Ureter (tissue), 1 donor: ENCODE results near the gene MARCHF10. TPM values are rescaled to one million over a fixed set of nuclear protein-coding genes. Genes with fewer than 3 reads are reported as not detected.
"Not testable (repeated sequence)": the region's sequence is repeated elsewhere in the genome, so short reads cannot be mapped to it uniquely, and the experiment has no call there.

Experiments used
- DNase-seq: peaks from one replicate; pipeline ENCODE4 v3.0.0-alpha.2; 2020; ENCODE audit warnings: low spot score
- total RNA-seq: library from RNA; stranded (reverse); gene quantifications from one replicate; pipeline ENCODE4 v1.2.4, GENCODE V29; 2023
- donor health status: DM: yes; HTN: yes; CAD: no.

MARCHF10 gene
- total RNA-seq, 1 donor from 2014 or later = 0.60 TPM

DNA sequence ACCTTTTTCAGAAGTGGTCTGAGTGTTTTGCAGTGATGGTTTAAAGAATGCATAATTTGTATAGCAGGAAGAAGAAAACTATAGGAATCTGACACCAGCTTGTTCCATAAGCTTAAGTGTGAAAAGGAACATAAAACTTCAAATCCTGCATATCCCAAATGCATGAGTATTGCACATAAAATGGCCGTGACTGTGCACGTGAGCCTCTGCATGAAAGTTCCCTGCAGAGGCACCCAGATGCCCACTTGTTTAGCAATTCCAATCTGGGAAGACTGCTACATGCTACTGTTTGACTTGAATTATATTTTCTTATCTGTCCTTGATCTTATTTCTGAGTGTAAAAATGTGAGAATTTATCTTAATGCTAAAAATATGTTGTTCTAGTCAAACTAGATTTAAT, 21.5 kb downstream of the MARCHF10 start:
- peak; percentile 12 for DNase-seq

DNA sequence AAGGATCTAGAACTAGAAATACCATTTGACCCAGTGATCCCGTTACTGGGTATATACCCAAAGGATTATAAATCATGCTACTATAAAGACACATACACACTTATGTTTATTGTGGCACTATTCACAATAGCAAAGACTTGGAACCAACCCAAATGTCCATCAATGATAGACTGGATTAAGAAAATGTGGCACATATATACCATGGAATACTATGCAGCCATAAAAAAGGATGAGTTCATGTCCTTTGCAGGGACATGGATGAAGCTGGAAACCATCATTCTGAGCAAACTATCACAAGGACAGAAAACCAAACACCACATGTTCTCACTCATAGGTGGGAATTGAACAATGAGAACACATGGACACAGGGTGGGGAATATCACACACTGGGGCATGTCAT, 22.1 kb downstream of the MARCHF10 start:
- DNase-seq = not testable (repeated sequence)

- no peak for DNase-seq
Observed at GRCh38 chr17:62782730-62783270, 25.3 kb downstream of the MARCHF10 start.

GRCh38 chr17:62781831-62782251, 26.3 kb downstream of the MARCHF10 start:
- no peak for DNase-seq

GRCh38 chr17:62781356-62781755, 26.8 kb downstream of the MARCHF10 start:
- DNase-seq = peak; percentile 19

DNA sequence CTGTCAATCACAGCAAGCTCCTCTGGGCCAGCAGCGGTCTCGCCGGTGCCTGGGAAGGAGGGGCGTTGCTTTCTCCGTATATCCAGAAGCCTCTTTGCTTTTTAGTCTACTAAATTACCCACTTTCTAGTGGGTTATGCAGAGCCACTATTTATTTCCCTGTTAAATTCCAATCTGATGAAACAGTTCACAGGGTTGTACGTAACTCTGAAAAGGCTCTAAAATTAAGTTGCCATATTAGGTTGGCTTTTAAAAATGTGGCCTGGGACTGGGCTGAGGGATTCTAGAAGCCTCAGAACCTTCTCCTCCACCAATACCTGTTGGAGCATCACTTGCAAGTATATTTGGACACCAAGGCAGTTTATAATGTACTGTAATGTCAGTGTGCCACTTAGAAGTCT, 27.2 kb downstream of the MARCHF10 start:
- DNase-seq = peak; percentile 17

DNA sequence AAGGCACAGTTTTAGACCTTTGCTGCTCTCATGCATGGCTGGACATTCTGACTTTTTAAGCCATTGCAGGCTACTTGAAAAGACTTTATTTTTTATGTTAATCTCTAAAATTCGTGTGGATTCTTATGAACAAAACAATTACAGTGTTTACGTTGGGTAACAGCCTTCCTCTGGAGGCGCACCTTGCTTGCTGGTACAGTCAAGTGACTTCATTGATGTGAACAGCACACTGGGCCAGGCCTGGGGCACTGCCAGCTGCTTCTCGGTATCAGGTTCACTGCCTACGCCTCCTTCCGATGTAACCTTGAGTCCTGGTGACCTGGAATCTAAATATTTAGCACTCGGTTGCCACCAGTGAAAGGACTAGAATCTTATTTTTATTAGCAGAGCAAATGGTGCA, 27.8 kb downstream of the MARCHF10 start:
- DNase-seq = peak; percentile 40

- DNase-seq = peak; percentile 56
Observed at GRCh38 chr17:62778990-62779681, 29.0 kb downstream of the MARCHF10 start.

GRCh38 chr17:62775876-62776275, 32.2 kb downstream of the MARCHF10 start:
- peak; percentile 4 for DNase-seq

DNA sequence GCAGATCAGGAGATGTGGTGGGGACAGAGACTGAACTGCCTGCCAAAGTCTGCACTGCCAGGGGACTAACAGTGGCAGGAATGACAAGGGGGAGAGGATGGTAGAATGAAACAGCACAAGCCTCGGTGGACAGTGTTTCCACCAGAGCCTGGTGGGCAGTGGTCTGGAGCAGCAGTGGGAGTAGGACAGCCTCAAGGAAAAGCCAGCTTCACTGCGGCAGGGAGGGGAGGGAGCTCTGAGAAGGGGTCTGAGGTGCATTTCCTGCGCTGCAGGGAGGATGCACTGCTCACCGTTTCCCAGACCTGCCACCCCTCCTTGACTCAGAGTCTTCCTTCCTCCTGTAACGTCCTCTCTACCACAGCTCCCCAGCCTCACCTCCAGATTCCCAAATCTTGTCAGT, 33.8 kb downstream of the MARCHF10 start:
- DNase-seq = no peak

- peak; percentile 22 for DNase-seq
Observed at GRCh38 chr17:62767997-62768396, 40.1 kb downstream of the MARCHF10 start.

- DNase-seq = peak; percentile 23
Observed at GRCh38 chr17:62765351-62765750, 42.8 kb downstream of the MARCHF10 start.

GRCh38 chr17:62763891-62764600, 44.1 kb downstream of the MARCHF10 start:
- DNase-seq = peak; percentile 19

DNA sequence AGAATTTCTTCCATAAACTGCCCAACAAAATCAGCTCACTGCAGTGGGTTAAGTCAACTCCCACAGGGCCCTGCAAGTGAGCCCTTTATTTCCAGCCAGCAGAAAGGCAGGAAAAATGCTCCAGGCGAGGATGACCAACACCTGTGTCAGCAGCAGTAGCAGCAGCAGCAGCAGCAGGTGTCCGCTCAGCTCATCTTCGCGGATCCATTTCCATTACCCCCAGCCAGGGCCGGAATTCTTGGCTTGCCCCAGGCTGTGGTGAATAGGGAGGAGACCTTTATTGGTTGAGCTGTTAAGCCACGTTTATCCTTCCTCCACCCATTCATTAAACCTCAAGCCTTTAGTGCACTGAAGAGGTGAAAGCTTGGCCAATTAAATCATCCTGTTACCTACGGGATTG, 46.2 kb downstream of the MARCHF10 start:
- peak; percentile 12 for DNase-seq

- DNase-seq = peak; percentile 4
Observed at GRCh38 chr17:62760945-62761267, 47.2 kb downstream of the MARCHF10 start.

GRCh38 chr17:62760059-62760944, 47.8 kb downstream of the MARCHF10 start:
- no peak for DNase-seq

- no peak for DNase-seq
Observed at GRCh38 chr17:62757500-62757951, 50.6 kb downstream of the MARCHF10 start.

- no peak for DNase-seq
Observed at GRCh38 chr17:62756198-62756597, 51.9 kb downstream of the MARCHF10 start.

- DNase-seq = no peak
Observed at GRCh38 chr17:62755141-62755851, 52.8 kb downstream of the MARCHF10 start.

- no peak for DNase-seq
Observed at GRCh38 chr17:62754631-62755030, 53.5 kb downstream of the MARCHF10 start.

DNA sequence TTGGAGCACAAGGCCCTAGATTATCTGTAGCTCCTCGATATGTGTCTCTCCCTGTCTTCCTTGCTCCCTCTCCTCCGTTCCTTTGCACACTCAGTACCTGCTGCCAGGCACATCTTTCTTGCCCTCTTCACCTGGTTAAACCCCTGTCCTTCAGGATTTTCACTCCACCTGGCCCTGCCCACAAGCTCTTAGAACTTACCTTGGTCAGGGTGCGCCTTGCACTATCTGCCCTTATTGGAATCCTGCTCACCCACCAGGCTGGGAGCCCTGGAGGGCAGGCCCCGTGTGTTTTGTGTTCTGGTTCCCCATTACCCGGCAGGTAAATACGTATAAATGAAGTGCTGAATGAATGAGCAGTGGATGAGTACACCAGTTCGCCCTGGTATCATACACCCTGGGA, 54.6 kb downstream of the MARCHF10 start:
- no peak for DNase-seq
